Measurements from ENCODE around the gene LMOD1. TPM values are rescaled to one million over a fixed set of nuclear protein-coding genes. Genes with fewer than 3 reads are reported as not detected.

Gene LMOD1
- total RNA-seq, 1 donor from 2014 or later: 9.6 TPM

DNA sequence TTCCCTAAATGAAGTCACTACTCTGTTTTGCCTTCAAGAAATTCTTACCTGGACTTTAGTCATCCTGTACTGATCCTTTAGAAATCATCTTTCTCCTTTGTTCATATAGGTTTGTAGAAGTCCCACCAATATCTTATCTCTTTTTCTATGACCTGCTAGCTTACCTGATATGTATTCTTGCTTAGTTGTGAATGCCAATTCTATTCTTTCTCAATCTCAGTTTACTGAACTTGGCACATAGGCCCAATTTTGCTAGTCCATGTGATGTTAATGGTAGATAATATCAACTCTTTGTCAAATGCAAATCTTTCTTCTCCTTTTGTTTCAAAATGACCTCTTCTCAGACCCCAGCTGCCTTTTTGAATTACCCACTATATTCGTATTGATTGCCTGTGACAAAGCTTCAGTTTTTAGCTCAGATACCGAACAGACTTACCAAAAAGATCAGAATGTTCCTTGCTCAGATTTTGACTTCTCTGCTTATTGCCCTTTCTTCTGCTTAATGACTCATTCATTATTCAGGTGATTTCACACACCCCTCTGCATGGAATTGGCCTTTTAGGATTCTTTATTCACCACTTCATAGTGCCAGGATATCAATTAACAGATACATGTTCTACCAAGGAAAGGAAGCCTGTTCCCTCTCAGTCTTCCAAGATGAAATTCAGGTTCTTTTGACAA lies 96.8 kb downstream of the LMOD1 start:
- DNase-seq (no peak), ATAC-seq (ENCODE audit: poor library complexity) (no peak)
- intact Hi-C loops (cut with DNase I): no loop called here

DNA sequence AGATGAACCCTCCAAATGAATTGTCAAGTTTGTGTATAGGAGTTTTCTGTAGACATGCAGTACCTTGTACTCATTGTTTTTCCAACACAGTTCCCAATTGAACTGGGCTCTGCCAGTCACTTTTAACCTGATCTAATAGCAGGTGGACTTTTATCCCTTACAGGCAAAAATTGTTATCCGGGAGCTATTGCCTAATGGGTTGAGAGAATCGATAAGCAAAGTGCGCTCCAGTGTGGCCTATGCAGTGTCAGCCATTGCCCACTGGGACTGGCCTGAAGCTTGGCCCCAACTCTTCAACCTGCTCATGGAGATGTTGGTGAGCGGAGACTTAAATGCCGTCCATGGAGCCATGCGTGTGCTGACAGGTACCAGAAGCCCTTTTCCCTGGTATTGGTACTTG lies 98.1 kb downstream of the LMOD1 start:
- ATAC-seq (ENCODE audit: poor library complexity): no peak
- intact Hi-C loops (cut with DNase I): no loop called here
- no peak for DNase-seq

DNA sequence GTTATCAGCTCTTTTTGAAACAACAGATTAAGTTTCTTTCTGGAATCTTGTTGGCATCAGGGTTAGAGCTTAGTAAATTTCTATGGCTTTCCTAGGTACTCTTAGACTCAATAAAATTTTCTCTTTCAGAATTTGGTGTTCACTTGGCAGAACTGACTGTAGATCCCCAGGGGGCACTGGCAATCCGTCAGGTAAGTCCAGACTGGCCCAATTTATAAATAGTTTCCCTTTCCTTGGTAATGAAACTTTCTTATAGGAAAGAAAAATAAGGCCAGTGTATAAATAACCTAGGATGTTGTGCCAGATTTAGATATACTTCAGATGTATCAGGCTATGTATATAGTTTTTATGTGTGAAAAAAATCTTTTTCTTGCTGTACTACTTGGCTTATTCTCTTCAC lies 99.2 kb downstream of the LMOD1 start:
- DNase-seq (no peak), ATAC-seq (ENCODE audit: poor library complexity) (no peak)
- intact Hi-C loops (cut with DNase I): no loop called here

Small RNA genes lying within 50 kb of the gene (microRNA-seq; reads per million reads assigned to microRNA genes)
- gene MIR6739: not detected

Other genes starting within 250 kb of the LMOD1 start
- gene IPO9, start 117.4 kb downstream of the LMOD1 start, total RNA-seq: 17.2 TPM
- gene SHISA4, start 57.6 kb downstream of the LMOD1 start, total RNA-seq: 162 TPM
- 76.5 TPM for gene TIMM17A, start 9.0 kb upstream of the LMOD1 start, total RNA-seq
- 15.4 TPM for gene RNPEP, start 36.1 kb upstream of the LMOD1 start, total RNA-seq
- 0.65 TPM for gene ELF3, start 64.0 kb upstream of the LMOD1 start, total RNA-seq
- gene GPR37L1, start 176.4 kb upstream of the LMOD1 start, total RNA-seq: 0.05 TPM
- 69.5 TPM for gene ARL8A, start 198.2 kb upstream of the LMOD1 start, total RNA-seq
- gene PTPN7, start 214.1 kb upstream of the LMOD1 start, total RNA-seq: 0.27 TPM
- gene LGR6, start 247.3 kb upstream of the LMOD1 start, total RNA-seq: 3.9 TPM

Measured in Right ventricle myocardium superior (tissue), 1 donor.